H54 (cell line): ENCODE data around the gene MUC5B.
"Not testable (repeated sequence)": the region's sequence is repeated elsewhere in the genome, so short reads cannot be mapped to it uniquely, and the experiment has no call there.

Experiments used
- DNase-seq: peaks from one replicate; pipeline ENCODE4 v3.0.0; 2011; ENCODE audit warnings: low spot score, mixed read lengths; ENCODE audit not compliant: insufficient read length
- FAIRE-seq: peaks from 3 replicates; lab custom pipeline; 2011; peaks lifted over from hg19 to GRCh38; lab: Jason Lieb, UNC
- POLR2A ChIP-seq: IDR thresholded peaks from 2 replicates; pipeline ENCODE4 v1.6.1; 2011; ENCODE audit warnings: low read depth, mild to moderate bottlenecking, low read length

MUC5B gene

GRCh38 chr11:1202776-1203504, 19.9 kb upstream of the MUC5B start:
- DNase-seq: peak; percentile 88
- no peak for TF ChIP-seq POLR2A
- no peak for FAIRE-seq

- DNase-seq (peak; percentile 71), FAIRE-seq (no peak)
- no peak for TF ChIP-seq POLR2A
Observed at GRCh38 chr11:1203505-1204271, 19.2 kb upstream of the MUC5B start.

GRCh38 chr11:1204381-1205101, 18.3 kb upstream of the MUC5B start:
- FAIRE-seq (no peak), DNase-seq (no peak)
- TF ChIP-seq POLR2A: no peak

GRCh38 chr11:1205121-1205986, 17.5 kb upstream of the MUC5B start:
- FAIRE-seq (no peak), DNase-seq (no peak)
- TF ChIP-seq POLR2A: no peak

GRCh38 chr11:1205987-1206331, 16.9 kb upstream of the MUC5B start:
- DNase-seq (no peak), FAIRE-seq (no peak)
- TF ChIP-seq POLR2A: no peak

GRCh38 chr11:1206391-1207271, 16.2 kb upstream of the MUC5B start:
- no peak for DNase-seq
- TF ChIP-seq POLR2A: no peak
- no peak for FAIRE-seq

- FAIRE-seq (no peak), DNase-seq (no peak)
- TF ChIP-seq POLR2A: no peak
Observed at GRCh38 chr11:1207401-1208143, 15.3 kb upstream of the MUC5B start.

GRCh38 chr11:1208144-1208393, 14.8 kb upstream of the MUC5B start:
- no peak for DNase-seq
- no peak for FAIRE-seq
- no peak for TF ChIP-seq POLR2A

- FAIRE-seq (no peak), DNase-seq (no peak)
- no peak for TF ChIP-seq POLR2A
Observed at GRCh38 chr11:1208394-1209261, 14.2 kb upstream of the MUC5B start.

GRCh38 chr11:1209371-1210057, 13.4 kb upstream of the MUC5B start:
- no peak for TF ChIP-seq POLR2A
- DNase-seq (no peak), FAIRE-seq (no peak)

- DNase-seq (no peak), FAIRE-seq (no peak)
- TF ChIP-seq POLR2A: no peak
Observed at GRCh38 chr11:1211838-1212237, 11.0 kb upstream of the MUC5B start.

- DNase-seq, FAIRE-seq: not testable (repeated sequence)
Observed at GRCh38 chr11:1215826-1216225, 7.0 kb upstream of the MUC5B start.
